Gastrocnemius medialis (tissue), 4 donors: Measurements from ENCODE around the gene SEPTIN6. TPM values are rescaled to one million over a fixed set of nuclear protein-coding genes. Genes with fewer than 3 reads are reported as not detected.

ENCODE experiments used
- ATAC-seq, 2 donors: fragments of 150-250 bp; one replicate each; pipeline ENCODE4 v1.9.1; 2016
- DNase-seq, 2 donors: peaks; one replicate each; pipeline ENCODE4 v3.0.0-alpha.2; 2019
- H3K27ac ChIP-seq, 4 donors: fragments of 200-600 bp; sonication (generic); 1 replicate in 1 of 4; 2 replicates in 3 of 4; pipeline ENCODE4 v1.5.1; 2016 to 2018; ENCODE audit warnings: mild to moderate bottlenecking in 2 of 4, moderate library complexity in 1 of 4
- H3K27me3 ChIP-seq, 3 donors: fragments of 200-600 bp; sonication (generic) in 2 of 3; 1 replicate in 1 of 3; 2 replicates in 2 of 3; pipeline versions ENCODE4 v1.5.1 to v1.6.0; 2016 to 2019; ENCODE audit warnings: mild to moderate bottlenecking in 1 of 3, moderate library complexity in 1 of 3
- H3K36me3 ChIP-seq, 2 donors: fragments of 200-600 bp; sonication (generic) in 1 of 2; one replicate each; pipeline ENCODE4 v1.5.1; 2017 to 2018
- H3K4me1 ChIP-seq, 2 donors: fragments of 200-600 bp; sonication (generic) in 1 of 2; one replicate each; pipeline ENCODE4 v1.5.1; 2016 to 2017; ENCODE audit warnings: mild to moderate bottlenecking in 2 of 2
- H3K4me3 ChIP-seq, 4 donors: fragments of 200-600 bp; sonication (generic) in 3 of 4; 1 replicate in 1 of 4; 2 replicates in 3 of 4; pipeline ENCODE4 v1.5.1; 2016 to 2019; ENCODE audit warnings: mild to moderate bottlenecking in 2 of 4
- H3K9me3 ChIP-seq, 3 donors: fragments of 200-600 bp; sonication (generic) in 2 of 3; 1 replicate in 1 of 3; 2 replicates in 2 of 3; pipeline ENCODE4 v1.5.1; 2016 to 2019
- POLR2A ChIP-seq, 2 donors: fragments of 450-650 bp; IDR thresholded peaks; one replicate each; pipeline ENCODE4 v1.6.1; 2017; ENCODE audit warnings: antibody characterized with exemption in 2 of 2, mild to moderate bottlenecking in 2 of 2, moderate library complexity in 2 of 2
- in situ Hi-C, 4 donors: fragments of 200-750 bp; cut with MboI; loops; one replicate each; pipeline versions ENCODE4 v1.15.0 to v1.8.0; 2017; ENCODE audit warnings: low sequenced_read_pairs in 4 of 4
- intact Hi-C: fragments of 100-400 bp; cut with DNase I; formaldehyde crosslinking; loops from one replicate; pipeline ENCODE4 v1.15.1; 2023; ENCODE audit warnings: low total_unique reads
- total RNA-seq, 4 donors: library from RNA; depleted of rRNA; stranded (reverse); fragments of >200 nt; gene quantifications; one replicate each; pipeline versions ENCODE4 v1.1.0 to v1.2.3, GENCODE V29; 2016
- TF ChIP-seq, protein P1 (sequence below), 5 experiments: fragments of 450-650 bp in 3 of 5; fragments of 200-600 bp in 2 of 5; sonication (generic) in 2 of 5; IDR thresholded peaks in 4 of 5; conservative IDR thresholded peaks in 1 of 5; 1 replicate in 4 of 5; 2 replicates in 1 of 5; pipeline ENCODE4 v1.5.1; 2016 to 2019; ENCODE audit warnings: antibody characterized with exemption in 5 of 5, mild to moderate bottlenecking in 3 of 5, moderate library complexity in 3 of 5

SEPTIN6 gene
- total RNA-seq, 4 donors from 2014 or later: 1.2 to 11.1 (median 3.5) TPM

DNA sequence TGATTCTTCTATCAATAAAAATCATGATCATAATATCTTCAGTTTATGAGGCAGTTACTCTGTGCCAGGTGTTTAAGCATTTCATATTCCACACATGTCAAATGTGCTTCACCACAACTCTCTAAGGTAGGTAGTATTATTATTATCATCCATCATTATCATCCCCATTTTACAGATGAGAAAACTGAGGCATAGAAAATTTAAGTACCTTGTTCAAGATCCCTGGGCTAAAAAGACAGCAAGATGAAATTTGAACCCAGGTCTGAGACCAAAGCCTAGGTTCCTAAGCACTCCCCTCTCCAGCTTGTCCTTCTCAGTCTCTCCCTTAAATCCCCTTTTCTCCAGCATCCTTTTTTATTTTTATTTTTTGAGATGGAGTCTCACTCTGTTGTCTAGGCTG is 33.4 kb downstream of the SEPTIN6 start:
- intact Hi-C loops: no loop called here
- Histone ChIP-seq H3K4me3 (no peak overlapping the region), H3K27ac (no peak overlapping the region), H3K27me3 (no peaks in the 10 kb centered on the region), H3K36me3 (no peaks in the 10 kb centered on the region), H3K4me1 (no peaks in the 10 kb centered on the region), H3K9me3 (no peaks in the 10 kb centered on the region)
- no peak for TF ChIP-seq POLR2A (IDR thresholded peaks at IDR 0.05)
- TF ChIP-seq, protein P1, sequence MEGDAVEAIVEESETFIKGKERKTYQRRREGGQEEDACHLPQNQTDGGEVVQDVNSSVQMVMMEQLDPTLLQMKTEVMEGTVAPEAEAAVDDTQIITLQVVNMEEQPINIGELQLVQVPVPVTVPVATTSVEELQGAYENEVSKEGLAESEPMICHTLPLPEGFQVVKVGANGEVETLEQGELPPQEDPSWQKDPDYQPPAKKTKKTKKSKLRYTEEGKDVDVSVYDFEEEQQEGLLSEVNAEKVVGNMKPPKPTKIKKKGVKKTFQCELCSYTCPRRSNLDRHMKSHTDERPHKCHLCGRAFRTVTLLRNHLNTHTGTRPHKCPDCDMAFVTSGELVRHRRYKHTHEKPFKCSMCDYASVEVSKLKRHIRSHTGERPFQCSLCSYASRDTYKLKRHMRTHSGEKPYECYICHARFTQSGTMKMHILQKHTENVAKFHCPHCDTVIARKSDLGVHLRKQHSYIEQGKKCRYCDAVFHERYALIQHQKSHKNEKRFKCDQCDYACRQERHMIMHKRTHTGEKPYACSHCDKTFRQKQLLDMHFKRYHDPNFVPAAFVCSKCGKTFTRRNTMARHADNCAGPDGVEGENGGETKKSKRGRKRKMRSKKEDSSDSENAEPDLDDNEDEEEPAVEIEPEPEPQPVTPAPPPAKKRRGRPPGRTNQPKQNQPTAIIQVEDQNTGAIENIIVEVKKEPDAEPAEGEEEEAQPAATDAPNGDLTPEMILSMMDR (IDR thresholded peaks at IDR 0.05 in 4 of 5, conservative IDR thresholded peaks at IDR 0.05 in 1 of 5): no peak
- ATAC-seq (no peak), DNase-seq (no peak)
- in situ Hi-C loops: no loop called here

DNA sequence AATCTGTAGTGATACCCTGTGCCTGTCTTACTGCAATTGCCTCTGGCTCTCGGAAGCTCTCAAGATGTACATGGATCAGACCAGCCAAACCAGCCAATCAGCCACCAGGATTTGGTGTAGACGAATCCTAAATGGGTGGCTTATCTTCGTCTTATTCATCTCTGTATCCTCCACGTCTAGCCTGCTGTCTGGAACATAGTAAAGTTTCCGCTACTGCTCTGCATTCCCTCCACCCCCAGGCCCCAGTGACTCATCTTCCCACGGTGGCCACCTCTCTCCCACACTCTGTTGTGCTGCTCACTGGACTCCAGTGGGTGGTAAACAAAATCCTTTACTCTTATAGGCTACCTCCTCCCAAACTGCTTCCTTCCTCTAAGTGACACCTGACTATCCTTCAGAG is 37.8 kb downstream of the SEPTIN6 start:
- intact Hi-C loops (no loop called here), in situ Hi-C loops (no loop called here)
- no peak for DNase-seq
- H3K4me1 ChIP-seq: no peaks in the 10 kb centered on the region
- H3K36me3 ChIP-seq: no peaks in the 10 kb centered on the region
- H3K4me3 ChIP-seq: no peak overlapping the region
- no peaks in the 10 kb centered on the region for H3K27me3 ChIP-seq
- no peaks in the 10 kb centered on the region for H3K9me3 ChIP-seq
- no peak overlapping the region for H3K27ac ChIP-seq
- TF ChIP-seq, protein P1 (IDR thresholded peaks at IDR 0.05 in 4 of 5, conservative IDR thresholded peaks at IDR 0.05 in 1 of 5): no peak
- no peak for TF ChIP-seq POLR2A (IDR thresholded peaks at IDR 0.05)
- ATAC-seq: no peak

DNA sequence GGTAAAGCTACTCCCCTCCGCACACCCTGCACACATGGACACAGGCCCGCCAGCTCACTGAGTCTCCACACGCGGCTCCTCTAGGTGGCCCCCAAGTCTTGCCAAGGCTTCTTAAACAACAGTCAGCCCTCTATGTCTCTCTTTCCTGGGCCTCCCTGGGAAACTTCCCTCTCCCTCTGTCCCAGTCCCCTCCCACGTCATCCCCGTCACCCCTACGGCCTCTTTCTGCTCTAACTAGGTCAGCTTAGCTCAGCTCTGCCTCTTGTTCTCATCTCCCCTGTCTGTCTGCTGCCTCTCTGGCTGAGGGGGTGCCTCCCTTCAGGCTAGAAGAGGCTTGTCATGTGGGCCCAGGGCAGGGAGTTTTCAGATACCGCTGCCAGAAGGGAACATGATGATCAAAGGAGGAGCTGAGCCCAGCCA is 38.8 kb downstream of the SEPTIN6 start:
- DNase-seq: peak; percentile 8 to 22
- Histone ChIP-seq H3K36me3 (no peaks in the 10 kb centered on the region), H3K4me3 (no peak overlapping the region), H3K4me1 (no peaks in the 10 kb centered on the region), H3K27me3 (no peaks in the 10 kb centered on the region), H3K27ac (no peak overlapping the region), H3K9me3 (no peaks in the 10 kb centered on the region)
- in situ Hi-C loops: no loop called here
- TF ChIP-seq, protein P1 (IDR thresholded peaks at IDR 0.05 in 4 of 5, conservative IDR thresholded peaks at IDR 0.05 in 1 of 5): no peak
- no peak for TF ChIP-seq POLR2A (IDR thresholded peaks at IDR 0.05)
- intact Hi-C loops: no loop called here
- ATAC-seq: no peak

DNA sequence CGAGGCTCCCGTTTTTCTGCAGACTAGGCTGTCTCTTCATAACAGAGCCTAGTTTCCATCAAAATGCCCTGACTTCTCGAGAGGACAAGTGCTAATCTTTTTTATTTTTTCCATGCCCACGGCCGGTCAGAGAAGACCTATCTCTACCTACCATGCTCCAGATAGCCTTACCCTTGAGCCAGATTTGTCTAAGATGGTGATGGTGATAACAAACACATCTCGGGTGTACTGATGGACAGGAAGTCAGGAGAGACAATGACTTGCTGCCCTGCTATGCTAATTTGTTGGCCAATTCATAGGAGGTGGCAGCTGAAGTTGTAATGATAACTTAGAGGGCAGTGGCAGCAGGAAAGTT is 44.6 kb downstream of the SEPTIN6 start:
- H3K36me3 ChIP-seq: no peaks in the 10 kb centered on the region
- no peak overlapping the region for H3K27ac ChIP-seq
- intact Hi-C loops: no loop called here
- no peaks in the 10 kb centered on the region for H3K9me3 ChIP-seq
- no peak for DNase-seq
- no peak for TF ChIP-seq POLR2A (IDR thresholded peaks at IDR 0.05)
- TF ChIP-seq, protein P1 (IDR thresholded peaks at IDR 0.05 in 4 of 5, conservative IDR thresholded peaks at IDR 0.05 in 1 of 5): no peak
- no peaks in the 10 kb centered on the region for H3K4me1 ChIP-seq
- H3K27me3 ChIP-seq: no peaks in the 10 kb centered on the region
- no peak overlapping the region for H3K4me3 ChIP-seq
- ATAC-seq: no peak
- in situ Hi-C loops: no loop called here
